Activated CD8-positive, alpha-beta T cell treated with anti-CD3 and anti-CD28 coated beads, Interleukin-2, amount 10 ng/mL, durations not matched to agents 7 days and 5 days (primary cell): ENCODE measurements around the gene XRN2. TPM values are rescaled to one million over a fixed set of nuclear protein-coding genes. Genes with fewer than 3 reads are reported as not detected.
"Not testable (repeated sequence)": the region's sequence is repeated elsewhere in the genome, so short reads cannot be mapped to it uniquely, and the experiment has no call there.

ENCODE experiments used
- ATAC-seq: fragments of 150-1000 bp; cut with Tn5 transposase; one replicate; pipeline ENCODE4 v1.10.0; 2021; ENCODE audit warnings: moderate library complexity
- CTCF ChIA-PET: fragments of 350-600 bp; sonication (Branson Sonifier 250); formaldehyde crosslinking; loops from one replicate; lab custom pipeline; 2021; ENCODE audit warnings: antibody characterized with exemption; lab: Charles Lee
- POLR2A ChIA-PET: fragments of 350-600 bp; sonication (Branson Sonifier 250); formaldehyde crosslinking; loops from one replicate; lab custom pipeline; 2021; ENCODE audit warnings: antibody characterized with exemption; lab: Charles Lee
- DNase-seq: peaks from one replicate; pipeline ENCODE4 v3.0.0-alpha.2; 2020
- H3K27ac Mint-ChIP-seq: one replicate; pipeline ENCODE4 v1.8.0; 2021; ENCODE audit warnings: mild to moderate bottlenecking, mixed read lengths
- H3K27me3 Mint-ChIP-seq: one replicate; pipeline ENCODE4 v1.8.0; 2021; ENCODE audit warnings: low read depth, mixed read lengths
- H3K36me3 Mint-ChIP-seq: one replicate; pipeline ENCODE4 v1.8.0; 2021; ENCODE audit warnings: low read depth, mixed read lengths
- H3K4me1 Mint-ChIP-seq: one replicate; pipeline ENCODE4 v1.8.0; 2021; ENCODE audit warnings: low read depth, mixed read lengths
- H3K4me3 Mint-ChIP-seq: one replicate; pipeline ENCODE4 v1.8.0; 2021; ENCODE audit warnings: mild to moderate bottlenecking, mixed read lengths
- H3K9me3 Mint-ChIP-seq: one replicate; pipeline ENCODE4 v1.8.0; 2022; ENCODE audit warnings: mixed read lengths; ENCODE audit not compliant: insufficient read depth
- total RNA-seq, 2 experiments: library from RNA; stranded (reverse); gene quantifications; one replicate each; pipeline ENCODE4 v1.2.3, GENCODE V29; 2021

The XRN2 gene
- total RNA-seq, 2 experiments from 2014 or later = 54.4 to 57.7 TPM

GRCh38 chr20:21398109-21399004 lies 95.2 kb downstream of the XRN2 start:
- POLR2A ChIA-PET = interaction anchor here (0.6 kb wide), 1 partner anchor 256 kb away, joined by 3 read pairs; no protein-coding TSS in a partner anchor
- Mint-ChIP-seq H3K4me1 (peaks cover 16% of the 10 kb centered on the region), H3K4me3 (peak overlapping the region; percentile 55), H3K27ac (peak overlapping the region; percentile 30), H3K9me3 (no peaks in the 10 kb centered on the region), H3K36me3 (peaks cover under 1% of the 10 kb centered on the region), H3K27me3 (peaks cover 62% of the 10 kb centered on the region)
- CTCF ChIA-PET = no interaction called here
- no peak for DNase-seq
- no peak for ATAC-seq

DNA sequence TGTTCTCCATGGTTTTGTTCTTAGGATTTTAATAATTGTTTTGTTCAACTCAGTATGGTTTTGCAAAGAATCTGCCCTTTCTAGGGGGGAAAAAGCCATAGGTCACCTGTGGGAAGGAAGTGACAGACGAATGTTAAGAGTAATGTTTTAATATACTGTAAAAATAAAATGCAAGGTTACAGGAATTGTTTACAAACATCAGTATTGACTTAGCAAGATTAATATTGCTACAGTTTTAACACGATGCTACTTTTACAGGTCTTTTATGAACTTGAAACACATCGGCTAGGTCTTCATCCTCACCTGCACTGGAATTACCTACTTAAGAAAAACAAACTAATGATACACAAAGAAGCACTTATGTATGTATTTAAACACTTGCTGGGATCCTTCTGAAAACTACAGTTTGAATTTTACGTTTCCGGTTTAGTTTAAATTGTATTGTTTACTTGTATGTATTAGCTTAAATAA lies 95.9 kb downstream of the XRN2 start:
- Mint-ChIP-seq H3K27ac (no peak overlapping the region), H3K36me3 (no peaks in the 10 kb centered on the region), H3K9me3 (no peaks in the 10 kb centered on the region), H3K4me3 (no peak overlapping the region), H3K4me1 (peaks cover 14% of the 10 kb centered on the region), H3K27me3 (peaks cover 64% of the 10 kb centered on the region)
- CTCF ChIA-PET = no interaction called here
- DNase-seq (no peak), ATAC-seq (no peak)
- POLR2A ChIA-PET = no interaction called here

GRCh38 chr20:21411725-21412124 lies 108.6 kb downstream of the XRN2 start:
- peaks cover 3% of the 10 kb centered on the region for H3K36me3 Mint-ChIP-seq
- ChIA-PET POLR2A (no interaction called here), CTCF (no interaction called here)
- H3K4me1 Mint-ChIP-seq = peaks cover 13% of the 10 kb centered on the region
- H3K27ac Mint-ChIP-seq = no peak overlapping the region
- H3K27me3 Mint-ChIP-seq = peaks cover 54% of the 10 kb centered on the region
- ATAC-seq (no peak), DNase-seq (no peak)
- no peak overlapping the region for H3K4me3 Mint-ChIP-seq
- H3K9me3 Mint-ChIP-seq = no peaks in the 10 kb centered on the region

- H3K27me3 Mint-ChIP-seq = peaks cover 49% of the 10 kb centered on the region
- CTCF ChIA-PET, H3K27ac Mint-ChIP-seq, H3K9me3 Mint-ChIP-seq, H3K36me3 Mint-ChIP-seq, H3K4me3 Mint-ChIP-seq, POLR2A ChIA-PET, ATAC-seq: not testable (repeated sequence)
- H3K4me1 Mint-ChIP-seq = peaks cover 13% of the 10 kb centered on the region
- DNase-seq = peak; percentile 35
Observed at GRCh38 chr20:21413996-21414395, 110.9 kb downstream of the XRN2 start.

DNA sequence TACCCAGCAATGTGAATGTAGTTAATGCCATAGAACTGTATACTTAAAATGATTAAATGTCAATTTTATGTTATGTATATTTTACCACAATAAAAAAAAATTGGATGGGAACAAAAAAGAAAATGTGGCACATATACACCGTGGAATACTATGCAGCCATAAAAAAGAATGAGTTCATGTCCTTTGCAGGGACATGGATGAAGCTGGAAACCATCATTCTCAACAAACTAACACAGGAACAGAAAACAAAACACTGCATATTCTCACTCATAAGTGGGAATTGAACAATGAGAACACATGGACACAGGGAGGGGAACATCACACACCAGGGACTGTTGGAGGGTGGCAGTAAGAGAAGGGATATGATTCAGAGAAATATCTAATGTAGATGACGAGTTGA lies 116.0 kb downstream of the XRN2 start:
- CTCF ChIA-PET, H3K36me3 Mint-ChIP-seq, H3K4me1 Mint-ChIP-seq, H3K9me3 Mint-ChIP-seq, H3K4me3 Mint-ChIP-seq, POLR2A ChIA-PET, H3K27ac Mint-ChIP-seq, DNase-seq, ATAC-seq: not testable (repeated sequence)
- peaks cover 20% of the 10 kb centered on the region for H3K27me3 Mint-ChIP-seq

- DNase-seq (no peak), ATAC-seq (no peak)
- no peaks in the 10 kb centered on the region for H3K36me3 Mint-ChIP-seq
- no peak overlapping the region for H3K4me3 Mint-ChIP-seq
- no peak overlapping the region for H3K27ac Mint-ChIP-seq
- no peaks in the 10 kb centered on the region for H3K4me1 Mint-ChIP-seq
- H3K27me3 Mint-ChIP-seq = peaks cover 3% of the 10 kb centered on the region
- CTCF ChIA-PET = no interaction called here
- peaks cover 11% of the 10 kb centered on the region for H3K9me3 Mint-ChIP-seq
- POLR2A ChIA-PET = no interaction called here
Observed at GRCh38 chr20:21421601-21422236, 118.6 kb downstream of the XRN2 start.

- H3K27ac Mint-ChIP-seq, H3K27me3 Mint-ChIP-seq, CTCF ChIA-PET, POLR2A ChIA-PET, H3K4me1 Mint-ChIP-seq, ATAC-seq, H3K36me3 Mint-ChIP-seq, DNase-seq, H3K4me3 Mint-ChIP-seq: not testable (repeated sequence)
- H3K9me3 Mint-ChIP-seq = peaks cover 11% of the 10 kb centered on the region
Observed at GRCh38 chr20:21423712-21424111, 120.6 kb downstream of the XRN2 start.

GRCh38 chr20:21424846-21425245 lies 121.7 kb downstream of the XRN2 start:
- no peak for ATAC-seq
- POLR2A ChIA-PET = no interaction called here
- peaks cover 6% of the 10 kb centered on the region for H3K27me3 Mint-ChIP-seq
- no peak overlapping the region for H3K27ac Mint-ChIP-seq
- no peaks in the 10 kb centered on the region for H3K4me1 Mint-ChIP-seq
- no peak overlapping the region for H3K4me3 Mint-ChIP-seq
- CTCF ChIA-PET = no interaction called here
- no peaks in the 10 kb centered on the region for H3K36me3 Mint-ChIP-seq
- peaks cover 9% of the 10 kb centered on the region for H3K9me3 Mint-ChIP-seq
- no peak for DNase-seq

DNA sequence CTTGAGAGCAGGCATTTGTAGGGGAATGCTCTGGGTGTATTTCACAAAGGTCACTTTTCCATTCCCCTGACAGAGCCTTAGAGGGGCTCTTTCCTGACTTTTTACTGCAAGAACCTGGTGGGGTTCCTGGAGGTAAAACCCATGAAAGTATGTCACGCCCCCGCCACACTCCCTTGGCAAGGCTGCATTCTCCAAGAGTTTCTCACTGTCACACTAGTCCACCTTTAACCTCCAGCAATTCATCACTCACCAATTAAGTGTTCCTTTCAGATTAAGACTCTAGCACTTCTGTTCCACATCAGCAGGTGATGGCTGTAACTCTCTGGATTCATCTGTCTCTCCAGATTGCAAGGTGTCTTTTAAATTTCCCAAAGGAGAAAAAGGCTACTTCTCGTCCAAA lies 126.9 kb downstream of the XRN2 start:
- Mint-ChIP-seq H3K27me3 (peaks cover 11% of the 10 kb centered on the region), H3K9me3 (peaks cover 1% of the 10 kb centered on the region), H3K27ac (no peak overlapping the region), H3K36me3 (no peaks in the 10 kb centered on the region), H3K4me3 (no peak overlapping the region), H3K4me1 (no peaks in the 10 kb centered on the region)
- CTCF ChIA-PET = interaction anchor here (0.5 to 0.8 kb wide), 2 partner anchors 194 to 195 kb away, joined by 3 read pairs; no protein-coding TSS in a partner anchor
- POLR2A ChIA-PET = no interaction called here
- DNase-seq (no peak), ATAC-seq (no peak)

GRCh38 chr20:21432911-21433310 lies 129.8 kb downstream of the XRN2 start:
- no peak for DNase-seq
- POLR2A ChIA-PET = no interaction called here
- no peaks in the 10 kb centered on the region for H3K9me3 Mint-ChIP-seq
- H3K27ac Mint-ChIP-seq = no peak overlapping the region
- H3K27me3 Mint-ChIP-seq = peaks cover 22% of the 10 kb centered on the region
- H3K36me3 Mint-ChIP-seq = no peaks in the 10 kb centered on the region
- no peaks in the 10 kb centered on the region for H3K4me1 Mint-ChIP-seq
- no peak overlapping the region for H3K4me3 Mint-ChIP-seq
- ATAC-seq = no peak
- CTCF ChIA-PET = no interaction called here

- POLR2A ChIA-PET = no interaction called here
Observed at GRCh38 chr20:21433329-21433890, 130.3 kb downstream of the XRN2 start.

DNA sequence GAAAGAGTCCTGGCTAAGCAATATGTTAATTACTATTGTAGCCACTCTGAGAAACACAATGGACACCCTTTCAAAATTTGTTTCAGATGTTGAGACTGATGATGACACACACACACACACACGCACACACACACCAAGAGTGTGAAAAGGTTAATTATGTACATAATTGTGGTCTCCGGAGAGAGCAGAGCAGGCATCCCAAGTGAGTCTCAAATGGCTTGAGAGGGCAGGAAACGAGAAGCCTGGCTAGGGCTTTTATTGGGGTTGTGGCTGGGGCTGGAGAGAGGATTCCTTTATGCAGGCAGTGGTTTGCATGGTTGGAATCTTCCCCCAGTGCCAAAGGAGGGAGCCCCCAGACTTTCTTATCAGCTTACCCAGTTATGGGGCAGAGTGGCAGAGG lies 132.4 kb downstream of the XRN2 start:
- Mint-ChIP-seq H3K27ac (no peak overlapping the region), H3K9me3 (no peaks in the 10 kb centered on the region), H3K4me3 (no peak overlapping the region), H3K36me3 (no peaks in the 10 kb centered on the region), H3K27me3 (peaks cover 17% of the 10 kb centered on the region), H3K4me1 (no peaks in the 10 kb centered on the region)
- ATAC-seq = no peak
- POLR2A ChIA-PET = no interaction called here
- CTCF ChIA-PET = no interaction called here
- DNase-seq = no peak

More at GRCh38 chr20:21433329-21433890, 130.3 kb downstream of the XRN2 start:
- Mint-ChIP-seq H3K4me3 (no peak overlapping the region), H3K27me3 (peaks cover 22% of the 10 kb centered on the region), H3K36me3 (no peaks in the 10 kb centered on the region), H3K9me3 (no peaks in the 10 kb centered on the region), H3K4me1 (no peaks in the 10 kb centered on the region), H3K27ac (no peak overlapping the region)
- no peak for DNase-seq
- CTCF ChIA-PET = no interaction called here
- ATAC-seq = no peak
